Endothelial cell of umbilical vein (primary cell): ENCODE data around the gene PLGLB1.
"Not testable (repeated sequence)": the region's sequence is repeated elsewhere in the genome, so short reads cannot be mapped to it uniquely, and the experiment has no call there.

Experiments used
- EZH2 ChIP-seq: IDR thresholded peaks from 2 replicates; pipeline ENCODE4 v1.6.1; 2012; ENCODE audit warnings: borderline replicate concordance, low read depth, mild to moderate bottlenecking, moderate library complexity, low read length, inconsistent platforms; ENCODE audit not compliant: severe bottlenecking
- POLR2A ChIP-seq: IDR thresholded peaks from 2 replicates; pipeline ENCODE4 v1.6.1; 2012; ENCODE audit warnings: low read depth, mild to moderate bottlenecking, control low read depth, low read length
- TF ChIP-seq, protein P1 (sequence below), 2 donors: IDR thresholded peaks; 1 replicate in 1 of 2; 2 replicates in 1 of 2; pipeline ENCODE4 v1.5.1; 2011; ENCODE audit warnings: low read length in 2 of 2, mild to moderate bottlenecking in 2 of 2, moderate library complexity in 2 of 2, control low read depth in 1 of 2, inconsistent platforms in 1 of 2, low read depth in 1 of 2; ENCODE audit not compliant: insufficient read depth in 1 of 2; ENCODE audit errors: extremely low read depth in 1 of 2
- TF ChIP-seq, protein P2 (sequence below): IDR thresholded peaks from 2 replicates; pipeline ENCODE4 v1.6.1; 2011; ENCODE audit not compliant: insufficient read depth, insufficient read length

DNA sequence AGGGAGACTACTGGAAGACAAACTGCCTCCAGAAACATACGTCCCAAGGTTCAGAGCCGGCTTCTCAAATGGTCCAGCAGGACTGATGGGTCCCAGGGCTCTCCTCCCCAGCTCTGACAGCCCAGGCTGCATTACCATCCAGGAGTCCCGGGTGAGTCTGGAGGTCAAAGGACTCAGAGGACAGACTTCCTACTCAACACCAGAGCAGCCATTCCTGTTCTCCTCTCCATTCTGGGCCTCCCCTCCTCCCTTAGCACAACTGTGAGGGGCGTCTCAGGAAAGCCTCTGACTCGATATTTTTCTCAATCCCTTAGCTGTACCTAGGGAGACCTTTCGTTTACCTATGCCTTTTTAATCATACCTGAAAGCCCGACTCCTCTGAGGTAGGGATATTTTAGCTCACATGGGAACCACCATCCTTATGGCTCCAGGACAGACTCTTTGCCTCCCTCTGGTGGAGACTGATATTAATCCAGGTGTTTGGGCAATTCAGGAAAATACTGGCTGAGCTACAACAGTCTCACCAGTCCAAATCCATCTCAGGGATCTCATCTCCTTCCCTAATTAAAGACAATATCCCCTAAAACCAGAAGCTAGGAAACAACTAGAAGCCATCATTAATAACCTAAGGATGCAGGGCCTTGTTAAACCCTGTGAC is 19.8 kb upstream of the PLGLB1 start:
- TF ChIP-seq, protein P1, sequence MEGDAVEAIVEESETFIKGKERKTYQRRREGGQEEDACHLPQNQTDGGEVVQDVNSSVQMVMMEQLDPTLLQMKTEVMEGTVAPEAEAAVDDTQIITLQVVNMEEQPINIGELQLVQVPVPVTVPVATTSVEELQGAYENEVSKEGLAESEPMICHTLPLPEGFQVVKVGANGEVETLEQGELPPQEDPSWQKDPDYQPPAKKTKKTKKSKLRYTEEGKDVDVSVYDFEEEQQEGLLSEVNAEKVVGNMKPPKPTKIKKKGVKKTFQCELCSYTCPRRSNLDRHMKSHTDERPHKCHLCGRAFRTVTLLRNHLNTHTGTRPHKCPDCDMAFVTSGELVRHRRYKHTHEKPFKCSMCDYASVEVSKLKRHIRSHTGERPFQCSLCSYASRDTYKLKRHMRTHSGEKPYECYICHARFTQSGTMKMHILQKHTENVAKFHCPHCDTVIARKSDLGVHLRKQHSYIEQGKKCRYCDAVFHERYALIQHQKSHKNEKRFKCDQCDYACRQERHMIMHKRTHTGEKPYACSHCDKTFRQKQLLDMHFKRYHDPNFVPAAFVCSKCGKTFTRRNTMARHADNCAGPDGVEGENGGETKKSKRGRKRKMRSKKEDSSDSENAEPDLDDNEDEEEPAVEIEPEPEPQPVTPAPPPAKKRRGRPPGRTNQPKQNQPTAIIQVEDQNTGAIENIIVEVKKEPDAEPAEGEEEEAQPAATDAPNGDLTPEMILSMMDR (IDR thresholded peaks at IDR 0.05; ENCODE audit: extremely low read depth in 1 of 2, insufficient read depth in 1 of 2, low read depth in 1 of 2, low read length in 2 of 2), result not testable (repeated sequence)
- not testable (repeated sequence) for TF ChIP-seq POLR2A, EZH2
- TF ChIP-seq, protein P2, sequence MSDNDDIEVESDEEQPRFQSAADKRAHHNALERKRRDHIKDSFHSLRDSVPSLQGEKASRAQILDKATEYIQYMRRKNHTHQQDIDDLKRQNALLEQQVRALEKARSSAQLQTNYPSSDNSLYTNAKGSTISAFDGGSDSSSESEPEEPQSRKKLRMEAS, result not testable (repeated sequence)
